Eye (tissue), 1 donor: Measurements from ENCODE around the gene TMEM131.

Experiments used
- DNase-seq: peaks from one replicate; pipeline ENCODE4 v3.0.0-alpha.2; 2015

Gene TMEM131

GRCh38 chr2:98016908-98017670, 21.3 kb upstream of the TMEM131 start:
- DNase-seq: no peak

- no peak for DNase-seq
Observed at GRCh38 chr2:98015671-98016070, 19.9 kb upstream of the TMEM131 start.

GRCh38 chr2:98014379-98014778, 18.6 kb upstream of the TMEM131 start:
- no peak for DNase-seq

GRCh38 chr2:98013407-98014042, 17.8 kb upstream of the TMEM131 start:
- DNase-seq: no peak

GRCh38 chr2:98012561-98012991, 16.8 kb upstream of the TMEM131 start:
- no peak for DNase-seq

- DNase-seq: no peak
Observed at GRCh38 chr2:98009887-98010760, 14.4 kb upstream of the TMEM131 start.

GRCh38 chr2:98008415-98008814, 12.7 kb upstream of the TMEM131 start:
- no peak for DNase-seq

- no peak for DNase-seq
Observed at GRCh38 chr2:98006378-98006777, 10.6 kb upstream of the TMEM131 start.

- DNase-seq: no peak
Observed at GRCh38 chr2:98004613-98005012, 8.9 kb upstream of the TMEM131 start.

GRCh38 chr2:98004047-98004446, 8.3 kb upstream of the TMEM131 start:
- DNase-seq: no peak

- peak; percentile 19 for DNase-seq
Observed at GRCh38 chr2:97999536-97999935, 3.8 kb upstream of the TMEM131 start.

- no peak for DNase-seq
Observed at GRCh38 chr2:97998431-97999005, 2.8 kb upstream of the TMEM131 start.

- peak; percentile 60 for DNase-seq
Observed at GRCh38 chr2:97997784-97998392, 2.1 kb upstream of the TMEM131 start.

- DNase-seq: no peak
Observed at GRCh38 chr2:97996679-97997078, 931 bp upstream of the TMEM131 start.

- peak; percentile 74 for DNase-seq
Observed at GRCh38 chr2:97995026-97995733, 568 bp downstream of the TMEM131 start.

GRCh38 chr2:97994476-97994875, 1.3 kb downstream of the TMEM131 start:
- DNase-seq: peak; percentile 6

GRCh38 chr2:97993926-97994325, 1.8 kb downstream of the TMEM131 start:
- DNase-seq: peak; percentile 20

GRCh38 chr2:97992836-97993825, 2.6 kb downstream of the TMEM131 start:
- peak; percentile 4 for DNase-seq

GRCh38 chr2:97991081-97991856, 4.5 kb downstream of the TMEM131 start:
- DNase-seq: peak; percentile 16

- no peak for DNase-seq
Observed at GRCh38 chr2:97988722-97989121, 7.0 kb downstream of the TMEM131 start.
